ENCODE measurements around the gene GNB1L.

GNB1L gene

GRCh38 chr22:19733755-19734154 is 120.9 kb downstream of the GNB1L start:
- no peak for DNase-seq (ENCODE audit: low spot score)

Data from AG08396 (cell line).